ENCODE results near the gene WDR55.

DNA sequence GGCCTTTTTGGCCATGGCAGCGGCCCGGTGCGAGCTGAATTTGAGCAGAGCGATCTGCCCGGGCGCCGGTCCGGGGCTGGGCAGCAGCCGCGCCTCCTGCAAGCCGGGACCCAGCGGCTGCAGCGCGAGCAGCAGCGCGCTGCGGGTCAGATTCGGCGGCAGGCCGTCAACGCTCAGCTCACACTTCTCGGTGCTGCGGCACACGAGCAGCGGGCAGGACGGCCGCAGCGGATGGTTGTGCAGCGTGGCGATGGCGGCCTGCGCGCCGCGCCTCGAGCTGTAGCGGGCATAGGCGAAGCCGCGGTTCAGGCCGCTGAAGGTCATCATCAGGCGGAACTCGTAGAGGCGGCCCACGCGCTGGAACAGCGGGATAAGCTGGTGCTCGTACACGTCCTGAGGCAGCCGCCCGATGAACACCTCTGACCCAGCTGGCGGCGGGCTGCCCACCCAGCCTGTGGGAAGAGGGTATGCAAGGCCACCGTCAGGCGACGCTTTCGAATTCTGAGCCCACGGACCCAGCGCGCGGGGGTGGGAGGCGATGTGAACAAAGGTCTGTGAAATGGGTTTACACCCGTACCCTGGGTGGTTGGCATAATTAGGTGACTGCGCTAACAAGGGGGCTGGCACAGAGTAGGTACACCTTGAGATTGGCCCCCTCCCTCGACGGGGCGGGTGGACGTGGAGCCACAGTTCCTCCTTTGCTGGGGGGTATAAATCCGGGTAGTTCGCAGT is 7.9 kb downstream of the WDR55 start:
- TF ChIP-seq, protein P1, sequence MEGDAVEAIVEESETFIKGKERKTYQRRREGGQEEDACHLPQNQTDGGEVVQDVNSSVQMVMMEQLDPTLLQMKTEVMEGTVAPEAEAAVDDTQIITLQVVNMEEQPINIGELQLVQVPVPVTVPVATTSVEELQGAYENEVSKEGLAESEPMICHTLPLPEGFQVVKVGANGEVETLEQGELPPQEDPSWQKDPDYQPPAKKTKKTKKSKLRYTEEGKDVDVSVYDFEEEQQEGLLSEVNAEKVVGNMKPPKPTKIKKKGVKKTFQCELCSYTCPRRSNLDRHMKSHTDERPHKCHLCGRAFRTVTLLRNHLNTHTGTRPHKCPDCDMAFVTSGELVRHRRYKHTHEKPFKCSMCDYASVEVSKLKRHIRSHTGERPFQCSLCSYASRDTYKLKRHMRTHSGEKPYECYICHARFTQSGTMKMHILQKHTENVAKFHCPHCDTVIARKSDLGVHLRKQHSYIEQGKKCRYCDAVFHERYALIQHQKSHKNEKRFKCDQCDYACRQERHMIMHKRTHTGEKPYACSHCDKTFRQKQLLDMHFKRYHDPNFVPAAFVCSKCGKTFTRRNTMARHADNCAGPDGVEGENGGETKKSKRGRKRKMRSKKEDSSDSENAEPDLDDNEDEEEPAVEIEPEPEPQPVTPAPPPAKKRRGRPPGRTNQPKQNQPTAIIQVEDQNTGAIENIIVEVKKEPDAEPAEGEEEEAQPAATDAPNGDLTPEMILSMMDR (conservative IDR thresholded peaks at IDR 0.05) = no peak
- no peak for TF ChIP-seq EZH2 (IDR thresholded peaks at IDR 0.05; ENCODE audit: low read depth)
